Skeletal muscle tissue (tissue), 4 donors: ENCODE measurements around the gene PRRC2A. TPM values are rescaled to one million over a fixed set of nuclear protein-coding genes. Genes with fewer than 3 reads are reported as not detected.
A peak's percentile ranks its signal among the peaks of the same experiment; 100 is the strongest.

Source experiments
- H3K27ac ChIP-seq: one replicate; pipeline ENCODE4 v1.7.0; 2013; ENCODE audit warnings: mild to moderate bottlenecking, low read depth, low read length, inconsistent platforms
- H3K27me3 ChIP-seq, 3 donors: one replicate each; pipeline ENCODE4 v1.7.0; 2013; ENCODE audit warnings: low read length in 3 of 3; ENCODE audit not compliant: control insufficient read depth in 3 of 3, insufficient read depth in 3 of 3
- H3K36me3 ChIP-seq, 3 donors: one replicate each; pipeline ENCODE4 v1.7.0; 2013; ENCODE audit warnings: low read length in 3 of 3; ENCODE audit not compliant: control insufficient read depth in 3 of 3, insufficient read depth in 3 of 3
- H3K4me1 ChIP-seq, 3 donors: one replicate each; pipeline ENCODE4 v1.7.0; 2013; ENCODE audit warnings: low read length in 3 of 3, mild to moderate bottlenecking in 3 of 3; ENCODE audit not compliant: control insufficient read depth in 3 of 3, insufficient read depth in 3 of 3
- H3K4me3 ChIP-seq, 3 donors: one replicate each; pipeline ENCODE4 v1.7.0; 2013; ENCODE audit warnings: low read length in 3 of 3
- H3K9ac ChIP-seq, 3 donors: one replicate each; pipeline ENCODE4 v1.7.0; 2013; ENCODE audit warnings: low read length in 3 of 3, mild to moderate bottlenecking in 3 of 3, moderate library complexity in 2 of 3, low read depth in 1 of 3
- H3K9me3 ChIP-seq, 3 donors: one replicate each; pipeline ENCODE4 v1.7.0; 2013; ENCODE audit warnings: low read length in 3 of 3; ENCODE audit not compliant: control insufficient read depth in 3 of 3
- total RNA-seq: library from RNA; depleted of rRNA; stranded (reverse); fragments of >200 nt; gene quantifications from one replicate; pipeline ENCODE4 v1.2.3, GENCODE V29; 2014
- donor health status: Osteomylitis.

The PRRC2A gene
- total RNA-seq, 1 donor from 2014 or later: 30.8 TPM

- no peak overlapping the region for H3K27ac ChIP-seq
- H3K4me3 ChIP-seq: no peak overlapping the region
- H3K36me3 ChIP-seq: peaks cover 76 to 85% (median 80%) of the 10 kb centered on the region in 3 donors
- peaks cover 0 to 6% (median 4%) of the 10 kb centered on the region in 3 donors for H3K4me1 ChIP-seq
- no peak overlapping the region for H3K9ac ChIP-seq
- H3K27me3 ChIP-seq: no peaks in the 10 kb centered on the region
- H3K9me3 ChIP-seq: no peaks in the 10 kb centered on the region
Measured at GRCh38 chr6:31634969-31635575, 14.6 kb downstream of the PRRC2A start.

GRCh38 chr6:31636698-31637596 lies 16.4 kb downstream of the PRRC2A start:
- H3K9me3 ChIP-seq: no peaks in the 10 kb centered on the region
- no peak overlapping the region for H3K4me3 ChIP-seq
- no peak overlapping the region for H3K27ac ChIP-seq
- H3K27me3 ChIP-seq: no peaks in the 10 kb centered on the region
- H3K9ac ChIP-seq: peak overlapping the region in 1 of 3 donors; percentile 9
- peaks cover 81 to 88% (median 86%) of the 10 kb centered on the region in 3 donors for H3K36me3 ChIP-seq
- H3K4me1 ChIP-seq: peaks cover 0 to 6% (median 4%) of the 10 kb centered on the region in 3 donors

- H3K9ac ChIP-seq: no peak overlapping the region
- H3K9me3 ChIP-seq: no peaks in the 10 kb centered on the region
- peaks cover 81 to 90% (median 88%) of the 10 kb centered on the region in 3 donors for H3K36me3 ChIP-seq
- peaks cover 0 to 6% (median 4%) of the 10 kb centered on the region in 3 donors for H3K4me1 ChIP-seq
- H3K27ac ChIP-seq: peak overlapping the region; percentile 25
- no peak overlapping the region for H3K4me3 ChIP-seq
- H3K27me3 ChIP-seq: no peaks in the 10 kb centered on the region
Measured at GRCh38 chr6:31639043-31639442, 18.5 kb downstream of the PRRC2A start.

GRCh38 chr6:31639449-31639861 lies 18.9 kb downstream of the PRRC2A start:
- Histone ChIP-seq H3K9me3 (no peaks in the 10 kb centered on the region), H3K9ac (no peak overlapping the region), H3K27me3 (no peaks in the 10 kb centered on the region), H3K4me3 (no peak overlapping the region), H3K4me1 (peaks cover 0 to 6% (median 4%) of the 10 kb centered on the region in 3 donors), H3K36me3 (peaks cover 81 to 90% (median 88%) of the 10 kb centered on the region in 3 donors), H3K27ac (peak overlapping the region; percentile 25)

- H3K36me3 ChIP-seq: peaks cover 81 to 89% (median 88%) of the 10 kb centered on the region in 3 donors
- no peaks in the 10 kb centered on the region for H3K9me3 ChIP-seq
- H3K9ac ChIP-seq: no peak overlapping the region
- no peak overlapping the region for H3K27ac ChIP-seq
- no peak overlapping the region for H3K4me3 ChIP-seq
- H3K4me1 ChIP-seq: peaks cover 0 to 6% (median 4%) of the 10 kb centered on the region in 3 donors
- H3K27me3 ChIP-seq: no peaks in the 10 kb centered on the region
Measured at GRCh38 chr6:31640612-31641011, 20.1 kb downstream of the PRRC2A start.

GRCh38 chr6:31641370-31641769 lies 20.9 kb downstream of the PRRC2A start:
- Histone ChIP-seq H3K27me3 (no peaks in the 10 kb centered on the region), H3K36me3 (peaks cover 80 to 89% (median 88%) of the 10 kb centered on the region in 3 donors), H3K4me1 (peaks cover 0 to 6% (median 4%) of the 10 kb centered on the region in 3 donors), H3K27ac (no peak overlapping the region), H3K4me3 (no peak overlapping the region), H3K9me3 (no peaks in the 10 kb centered on the region), H3K9ac (no peak overlapping the region)

- Histone ChIP-seq H3K36me3 (peaks cover 82 to 88% (median 86%) of the 10 kb centered on the region in 3 donors), H3K4me1 (peaks cover 0 to 3% (median 1%) of the 10 kb centered on the region in 3 donors), H3K4me3 (no peak overlapping the region), H3K9ac (no peak overlapping the region), H3K27ac (no peak overlapping the region), H3K9me3 (no peaks in the 10 kb centered on the region), H3K27me3 (no peaks in the 10 kb centered on the region)
Measured at GRCh38 chr6:31642798-31643570, 22.5 kb downstream of the PRRC2A start.

GRCh38 chr6:31643818-31644454 lies 23.4 kb downstream of the PRRC2A start:
- no peaks in the 10 kb centered on the region for H3K9me3 ChIP-seq
- H3K36me3 ChIP-seq: peaks cover 90 to 91% (median 91%) of the 10 kb centered on the region in 3 donors
- H3K27me3 ChIP-seq: no peaks in the 10 kb centered on the region
- peak overlapping the region in 1 of 3 donors; percentile 50 for H3K9ac ChIP-seq
- no peaks in the 10 kb centered on the region for H3K4me1 ChIP-seq
- no peak overlapping the region for H3K4me3 ChIP-seq
- no peak overlapping the region for H3K27ac ChIP-seq

- no peak overlapping the region for H3K9ac ChIP-seq
- peaks cover 83 to 87% (median 86%) of the 10 kb centered on the region in 3 donors for H3K36me3 ChIP-seq
- no peak overlapping the region for H3K4me3 ChIP-seq
Measured at GRCh38 chr6:31645325-31645724, 24.8 kb downstream of the PRRC2A start.

More at GRCh38 chr6:31645325-31645724, 24.8 kb downstream of the PRRC2A start:
- Histone ChIP-seq H3K9me3 (no peaks in the 10 kb centered on the region), H3K4me1 (no peaks in the 10 kb centered on the region), H3K27ac (no peak overlapping the region), H3K27me3 (no peaks in the 10 kb centered on the region)
